DOHH2 (cell line): ENCODE results near the gene BORCS8.

Source experiments
- EZH2phosphoT487 ChIP-seq: fragments of 200-600 bp; sonication (generic); IDR thresholded peaks from 2 replicates; pipeline ENCODE4 v1.6.1; 2017; ENCODE audit warnings: borderline replicate concordance, mild to moderate bottlenecking, antibody characterized with exemption, low read length, moderate library complexity, mixed read lengths
- TF ChIP-seq, protein P1 (sequence below): fragments of 200-600 bp; sonication (generic); IDR thresholded peaks from one replicate; pipeline ENCODE4 v1.5.1; 2014; ENCODE audit warnings: antibody characterized with exemption, mild to moderate bottlenecking, low read depth, low read length; ENCODE audit not compliant: poor library complexity, severe bottlenecking

DNA sequence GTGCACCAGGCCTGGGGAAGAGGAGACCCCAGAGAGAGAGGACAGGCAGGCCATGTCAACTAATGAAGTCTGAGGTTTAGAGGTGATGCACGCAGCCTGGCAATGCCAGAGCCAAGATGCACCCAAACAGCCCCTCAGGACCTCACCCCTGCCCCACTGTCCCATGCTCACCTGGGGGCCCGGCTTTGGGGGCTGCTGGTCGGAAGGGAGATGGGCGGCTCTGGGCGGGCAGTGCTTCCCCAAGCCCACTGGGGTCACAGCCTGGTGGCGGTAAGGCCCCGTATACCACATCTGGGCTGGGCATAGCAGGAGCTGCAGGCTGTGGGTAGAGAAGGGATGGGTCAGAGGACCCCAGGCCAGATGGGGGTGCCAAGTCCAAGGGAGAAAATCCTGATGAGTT lies 45.1 kb downstream of the BORCS8 start:
- TF ChIP-seq, protein P1, sequence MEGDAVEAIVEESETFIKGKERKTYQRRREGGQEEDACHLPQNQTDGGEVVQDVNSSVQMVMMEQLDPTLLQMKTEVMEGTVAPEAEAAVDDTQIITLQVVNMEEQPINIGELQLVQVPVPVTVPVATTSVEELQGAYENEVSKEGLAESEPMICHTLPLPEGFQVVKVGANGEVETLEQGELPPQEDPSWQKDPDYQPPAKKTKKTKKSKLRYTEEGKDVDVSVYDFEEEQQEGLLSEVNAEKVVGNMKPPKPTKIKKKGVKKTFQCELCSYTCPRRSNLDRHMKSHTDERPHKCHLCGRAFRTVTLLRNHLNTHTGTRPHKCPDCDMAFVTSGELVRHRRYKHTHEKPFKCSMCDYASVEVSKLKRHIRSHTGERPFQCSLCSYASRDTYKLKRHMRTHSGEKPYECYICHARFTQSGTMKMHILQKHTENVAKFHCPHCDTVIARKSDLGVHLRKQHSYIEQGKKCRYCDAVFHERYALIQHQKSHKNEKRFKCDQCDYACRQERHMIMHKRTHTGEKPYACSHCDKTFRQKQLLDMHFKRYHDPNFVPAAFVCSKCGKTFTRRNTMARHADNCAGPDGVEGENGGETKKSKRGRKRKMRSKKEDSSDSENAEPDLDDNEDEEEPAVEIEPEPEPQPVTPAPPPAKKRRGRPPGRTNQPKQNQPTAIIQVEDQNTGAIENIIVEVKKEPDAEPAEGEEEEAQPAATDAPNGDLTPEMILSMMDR = no peak
- TF ChIP-seq EZH2phosphoT487 = no peak
